OCI-LY7 (cell line): ENCODE data around the gene DIAPH1. TPM values are rescaled to one million over a fixed set of nuclear protein-coding genes. Genes with fewer than 3 reads are reported as not detected.

Experiments used
- BruUV-seq: library from RNA; stranded (reverse); fragments of 400-500 nt; replicated peaks from 2 replicates; lab custom pipeline; 2021; lab: Mats Ljungman, UMichigan
- CTCF ChIA-PET: fragments of 300-600 bp; sonication (Branson Sonifier 250); formaldehyde crosslinking; loops from one replicate; lab custom pipeline; 2022; ENCODE audit warnings: antibody characterized with exemption; ENCODE audit not compliant: unreplicated experiment; lab: Charles Lee
- POLR2A ChIA-PET: fragments of 300-600 bp; sonication (Branson Sonifier 250); formaldehyde crosslinking; loops from one replicate; lab custom pipeline; 2022; ENCODE audit warnings: antibody characterized with exemption; lab: Charles Lee
- DNase-seq: peaks from one replicate; pipeline ENCODE4 v3.0.0-alpha.2; 2015; ENCODE audit warnings: low spot score
- H2AFZ ChIP-seq: fragments of 200-600 bp; sonication (generic), shearing (Covaris generic); 2 replicates; pipeline ENCODE4 v1.6.1; 2014; ENCODE audit warnings: mild to moderate bottlenecking, antibody characterized with exemption, low read length, moderate library complexity
- H3K27ac ChIP-seq: fragments of 200-600 bp; sonication (generic); 2 replicates; pipeline ENCODE4 v1.5.1; 2014; ENCODE audit warnings: mixed run types, low read depth, mild to moderate bottlenecking, moderate library complexity, low read length, inconsistent platforms; ENCODE audit not compliant: poor library complexity, severe bottlenecking
- H3K36me3 ChIP-seq: fragments of 200-600 bp; sonication (generic); 2 replicates; pipeline ENCODE4 v1.6.1; 2014; ENCODE audit warnings: mild to moderate bottlenecking, antibody characterized with exemption, low read length, moderate library complexity, mixed read lengths; ENCODE audit not compliant: insufficient read depth
- H3K4me1 ChIP-seq: fragments of 200-600 bp; sonication (generic); 2 replicates; pipeline ENCODE4 v1.5.1; 2014; ENCODE audit warnings: mild to moderate bottlenecking, low read length; ENCODE audit not compliant: insufficient read depth, poor library complexity, severe bottlenecking
- H3K4me2 ChIP-seq: fragments of 200-600 bp; sonication (generic); 2 replicates; pipeline ENCODE4 v1.6.1; 2014; ENCODE audit warnings: mild to moderate bottlenecking, low read length
- H3K4me3 ChIP-seq: fragments of 200-600 bp; sonication (generic); 2 replicates; pipeline ENCODE4 v1.5.1; 2014; ENCODE audit warnings: mild to moderate bottlenecking, low read depth, low read length; ENCODE audit not compliant: poor library complexity, severe bottlenecking
- H3K79me2 ChIP-seq: fragments of 200-600 bp; sonication (generic); 2 replicates; pipeline ENCODE4 v1.6.1; 2016; ENCODE audit warnings: low read depth, mild to moderate bottlenecking, low read length, moderate library complexity, mixed read lengths; ENCODE audit not compliant: insufficient read depth
- H3K9me2 ChIP-seq: fragments of 200-600 bp; sonication (generic); 2 replicates; pipeline ENCODE4 v1.6.1; 2016; ENCODE audit warnings: mild to moderate bottlenecking, low read length, mixed read lengths; ENCODE audit not compliant: insufficient read depth
- H3K9me3 ChIP-seq: fragments of 200-600 bp; sonication (generic); 2 replicates; pipeline ENCODE4 v1.6.1; 2014; ENCODE audit warnings: mild to moderate bottlenecking, mixed run types, low read length, mixed read lengths
- H4K20me1 ChIP-seq: fragments of 200-600 bp; sonication (generic); 2 replicates; pipeline ENCODE4 v1.6.1; 2014; ENCODE audit warnings: mild to moderate bottlenecking, antibody characterized with exemption, low read length, moderate library complexity, mixed read lengths; ENCODE audit not compliant: insufficient read depth
- EZH2phosphoT487 ChIP-seq: fragments of 200-600 bp; sonication (generic); IDR thresholded peaks from 2 replicates; pipeline ENCODE4 v1.6.1; 2018; ENCODE audit warnings: low read depth, borderline replicate concordance, mild to moderate bottlenecking, mixed run types, antibody characterized with exemption, low read length, moderate library complexity, mixed read lengths
- intact Hi-C: fragments of 100-400 bp; cut with micrococcal nuclease; formaldehyde crosslinking; loops from one replicate; pipeline ENCODE4 v1.10.0; 2022; ENCODE audit not compliant: unreplicated experiment
- total RNA-seq, 2 experiments: library from RNA; depleted of rRNA in 1 of 2; stranded (reverse); fragments of >200 nt in 1 of 2; shearing (Covaris generic) in 1 of 2; gene quantifications; 2 replicates each; pipeline ENCODE4 v1.2.3, GENCODE V29; 2014 to 2022
- TF ChIP-seq, protein P1 (sequence below): fragments of 200-600 bp; sonication (generic); conservative IDR thresholded peaks from 2 replicates; pipeline ENCODE4 v1.5.1; 2014; ENCODE audit warnings: mild to moderate bottlenecking, antibody characterized with exemption, low read length, moderate library complexity, mixed read lengths

DIAPH1 gene
- total RNA-seq, 2 experiments from 2014 or later: 78.8 to 174 TPM

DNA sequence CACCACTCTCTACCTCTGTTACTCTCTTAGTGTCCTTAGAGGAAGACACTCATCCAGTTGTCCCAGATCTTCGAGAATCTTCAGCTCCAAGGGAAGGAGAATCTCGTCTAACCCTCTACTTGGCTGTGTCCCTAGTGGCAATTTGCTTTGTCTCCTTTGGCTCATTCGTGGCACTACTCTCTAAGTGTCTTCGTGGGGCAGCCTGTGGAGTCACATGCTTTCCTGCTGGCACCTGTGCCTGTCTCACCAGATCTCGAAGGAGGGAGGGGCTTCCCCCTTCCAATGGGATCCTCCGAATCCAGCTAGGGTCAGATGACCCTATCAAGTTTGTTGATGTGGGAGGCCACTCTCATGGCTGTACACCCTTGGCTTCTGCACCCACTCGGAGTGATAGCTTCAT lies 131.7 kb downstream of the DIAPH1 start:
- Histone ChIP-seq H3K27ac (no peak overlapping the region), H4K20me1 (0 out of 2 replicates have a peak, but pooled peaks cover 6% of the 10 kb centered on the region), H3K4me2 (no peak overlapping the region), H3K4me3 (no peak overlapping the region), H3K36me3 (peaks cover 68% of the 10 kb centered on the region), H3K4me1 (peaks cover 42% of the 10 kb centered on the region), H2AFZ (no peak overlapping the region), H3K9me3 (no peaks in the 10 kb centered on the region), H3K79me2 (peaks cover 30% of the 10 kb centered on the region), H3K9me2 (no peaks in the 10 kb centered on the region)
- BruUV-seq: no TSS peak
- intact Hi-C loops: no loop called here
- POLR2A ChIA-PET: interaction anchor here (8.2 kb wide), 1 partner anchor 18 kb away, joined by 109 read pairs; no protein-coding TSS in a partner anchor
- no peak for DNase-seq
- CTCF ChIA-PET: no interaction called here
- no peak for TF ChIP-seq EZH2phosphoT487
- TF ChIP-seq, protein P1, sequence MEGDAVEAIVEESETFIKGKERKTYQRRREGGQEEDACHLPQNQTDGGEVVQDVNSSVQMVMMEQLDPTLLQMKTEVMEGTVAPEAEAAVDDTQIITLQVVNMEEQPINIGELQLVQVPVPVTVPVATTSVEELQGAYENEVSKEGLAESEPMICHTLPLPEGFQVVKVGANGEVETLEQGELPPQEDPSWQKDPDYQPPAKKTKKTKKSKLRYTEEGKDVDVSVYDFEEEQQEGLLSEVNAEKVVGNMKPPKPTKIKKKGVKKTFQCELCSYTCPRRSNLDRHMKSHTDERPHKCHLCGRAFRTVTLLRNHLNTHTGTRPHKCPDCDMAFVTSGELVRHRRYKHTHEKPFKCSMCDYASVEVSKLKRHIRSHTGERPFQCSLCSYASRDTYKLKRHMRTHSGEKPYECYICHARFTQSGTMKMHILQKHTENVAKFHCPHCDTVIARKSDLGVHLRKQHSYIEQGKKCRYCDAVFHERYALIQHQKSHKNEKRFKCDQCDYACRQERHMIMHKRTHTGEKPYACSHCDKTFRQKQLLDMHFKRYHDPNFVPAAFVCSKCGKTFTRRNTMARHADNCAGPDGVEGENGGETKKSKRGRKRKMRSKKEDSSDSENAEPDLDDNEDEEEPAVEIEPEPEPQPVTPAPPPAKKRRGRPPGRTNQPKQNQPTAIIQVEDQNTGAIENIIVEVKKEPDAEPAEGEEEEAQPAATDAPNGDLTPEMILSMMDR: no peak

DNA sequence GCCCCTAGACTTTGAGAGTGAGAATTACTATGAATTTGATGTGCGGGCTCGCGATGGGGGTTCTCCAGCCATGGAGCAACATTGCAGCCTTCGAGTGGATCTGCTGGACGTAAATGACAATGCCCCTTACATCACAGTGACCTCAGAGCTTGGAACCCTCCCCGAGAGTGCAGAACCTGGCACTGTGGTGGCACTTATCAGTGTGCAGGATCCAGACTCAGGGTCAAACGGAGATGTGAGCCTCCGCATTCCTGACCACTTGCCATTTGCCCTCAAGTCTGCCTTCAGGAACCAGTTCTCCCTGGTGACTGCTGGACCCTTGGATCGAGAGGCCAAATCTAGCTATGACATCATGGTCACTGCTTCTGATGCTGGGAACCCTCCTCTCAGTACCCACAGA lies 132.7 kb downstream of the DIAPH1 start:
- Histone ChIP-seq H3K27ac (no peak overlapping the region), H3K9me3 (no peaks in the 10 kb centered on the region), H3K4me3 (no peak overlapping the region), H3K9me2 (no peaks in the 10 kb centered on the region), H3K4me2 (0 out of 2 replicates have a peak overlapping the region, but pooled peaks have one; percentile 70), H3K4me1 (peaks cover 51% of the 10 kb centered on the region), H3K79me2 (peaks cover 40% of the 10 kb centered on the region), H3K36me3 (peaks cover 64% of the 10 kb centered on the region), H2AFZ (no peak overlapping the region), H4K20me1 (0 out of 2 replicates have a peak, but pooled peaks cover 6% of the 10 kb centered on the region)
- CTCF ChIA-PET: interaction anchor here (1.3 kb wide), 1 partner anchor 10 kb away, joined by 4 read pairs; the partner anchor contains the start of gene PCDHGC3
- no peak for DNase-seq
- intact Hi-C loops: no loop called here
- POLR2A ChIA-PET: interaction anchor here (1.2 to 8.2 kb wide), 2 partner anchors 19 to 46 kb away, joined by 3 to 109 read pairs; no protein-coding TSS in a partner anchor
- TF ChIP-seq, protein P1: no peak
- TF ChIP-seq EZH2phosphoT487: no peak
- no TSS peak for BruUV-seq

DNA sequence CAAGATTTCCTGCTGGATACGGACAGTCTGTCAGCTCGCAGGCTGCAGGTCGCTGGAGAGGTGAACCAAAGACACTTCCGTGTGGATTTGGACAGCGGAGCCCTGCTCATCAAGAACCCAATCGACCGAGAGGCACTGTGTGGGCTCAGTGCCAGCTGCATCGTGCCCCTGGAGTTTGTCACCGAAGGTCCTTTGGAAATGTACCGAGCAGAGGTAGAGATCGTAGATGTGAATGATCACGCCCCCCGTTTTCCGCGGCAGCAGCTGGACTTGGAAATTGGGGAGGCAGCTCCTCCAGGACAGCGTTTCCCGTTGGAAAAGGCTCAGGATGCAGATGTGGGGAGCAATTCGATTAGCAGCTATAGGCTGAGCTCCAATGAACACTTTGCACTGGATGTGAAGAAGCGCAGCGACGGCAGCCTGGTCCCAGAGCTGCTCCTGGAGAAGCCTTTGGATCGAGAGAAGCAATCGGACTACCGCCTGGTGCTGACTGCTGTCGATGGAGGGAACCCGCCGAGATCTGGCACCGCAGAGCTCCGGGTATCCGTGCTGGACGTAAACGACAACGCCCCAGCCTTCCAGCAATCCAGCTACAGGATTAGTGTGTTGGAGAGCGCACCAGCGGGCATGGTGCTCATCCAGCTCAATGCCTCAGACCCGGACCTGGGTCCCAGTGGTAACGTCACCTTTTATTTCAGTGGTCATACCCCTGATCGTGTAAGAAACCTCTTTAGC lies 133.3 kb downstream of the DIAPH1 start:
- Histone ChIP-seq H3K4me2 (peak overlapping the region; percentile 70), H3K4me3 (peak overlapping the region; percentile 64), H3K79me2 (peaks cover 46% of the 10 kb centered on the region), H3K36me3 (peaks cover 60% of the 10 kb centered on the region), H3K9me2 (no peaks in the 10 kb centered on the region), H3K27ac (no peak overlapping the region), H4K20me1 (0 out of 2 replicates have a peak, but pooled peaks cover 6% of the 10 kb centered on the region), H2AFZ (no peak overlapping the region), H3K4me1 (peaks cover 57% of the 10 kb centered on the region), H3K9me3 (no peaks in the 10 kb centered on the region)
- BruUV-seq: no TSS peak
- intact Hi-C loops: no loop called here
- CTCF ChIA-PET: interaction anchor here (0.6 to 1.3 kb wide), 2 partner anchors 9 to 24 kb away, joined by 3 to 4 read pairs; partner anchors contain the start of gene PCDHGC3
- TF ChIP-seq, protein P1: no peak
- no peak for TF ChIP-seq EZH2phosphoT487
- POLR2A ChIA-PET: interaction anchor here (1.2 to 8.2 kb wide), 2 partner anchors 19 to 46 kb away, joined by 3 to 109 read pairs; no protein-coding TSS in a partner anchor
- no peak for DNase-seq
